Testis (tissue), 3 donors: ENCODE results near the gene DDX18. TPM values are rescaled to one million over a fixed set of nuclear protein-coding genes. Genes with fewer than 3 reads are reported as not detected.

Source experiments
- DNase-seq: peaks from one replicate; pipeline ENCODE4 v3.0.0-alpha.2; 2019
- H3K27ac ChIP-seq, 2 donors: fragments of 200-600 bp; sonication (generic); one replicate each; pipeline ENCODE4 v1.5.1; 2019
- H3K27me3 ChIP-seq: fragments of 200-600 bp; sonication (generic); one replicate; pipeline ENCODE4 v1.5.1; 2019
- H3K36me3 ChIP-seq: fragments of 200-600 bp; sonication (generic); one replicate; pipeline ENCODE4 v1.5.1; 2017; ENCODE audit warnings: low read depth; ENCODE audit errors: missing control alignments
- H3K4me1 ChIP-seq: fragments of 200-600 bp; sonication (generic); one replicate; pipeline ENCODE4 v1.5.1; 2019
- H3K4me3 ChIP-seq, 2 donors: fragments of 200-600 bp; sonication (generic); one replicate each; pipeline ENCODE4 v1.5.1; 2017 to 2019
- H3K9me3 ChIP-seq: fragments of 200-600 bp; sonication (generic); one replicate; pipeline ENCODE4 v1.5.1; 2017
- CTCF ChIP-seq, 3 experiments: fragments of 450-650 bp in 2 of 3; fragments of 200-600 bp in 1 of 3; sonication (generic) in 1 of 3; IDR thresholded peaks; one replicate each; pipeline ENCODE4 v1.5.1; 2016 to 2019; ENCODE audit warnings: antibody characterized with exemption in 3 of 3, mild to moderate bottlenecking in 2 of 3, moderate library complexity in 1 of 3
- POLR2A ChIP-seq: fragments of 450-650 bp; IDR thresholded peaks from one replicate; pipeline ENCODE4 v1.6.1; 2017; ENCODE audit warnings: antibody characterized with exemption, mild to moderate bottlenecking, moderate library complexity
- whole genome bisulfite sequencing, 2 donors: methylation state at CpG; one replicate each; pipeline ENCODE4 v1.1.5; 2018; 5-methylcytosine and 5-hydroxymethylcytosine counted together
- intact Hi-C: fragments of 100-400 bp; cut with DNase I; formaldehyde crosslinking; loops from one replicate; pipeline ENCODE4 v1.15.1; 2023; ENCODE audit warnings: low total_unique reads
- polyA plus RNA-seq: library from polyadenylated mRNA; stranded (reverse); fragments of 350-450 nt; fragmentation: Illumina TruSeq; extraction: RNeasy Lipid Tissue Mini Kit (QIAGEN cat#74804); gene quantifications from one replicate; pipeline ENCODE4 v1.2.3, GENCODE V29; 2014; ENCODE audit warnings: low read depth, low replicate concordance; ENCODE audit not compliant: insufficient read depth
- total RNA-seq, 2 donors: library from RNA; depleted of rRNA; stranded (reverse); fragments of >200 nt; gene quantifications; one replicate each; pipeline ENCODE4 v1.2.3, GENCODE V29; 2016

DDX18 gene
- total and polyA plus RNA-seq, 3 donors from 2014 or later, result 31.1 to 62.4 (median 50.3) TPM

- Histone ChIP-seq H3K27me3 (no peaks in the 10 kb centered on the region), H3K9me3 (no peaks in the 10 kb centered on the region)
- WGBS, 2 donors, result 81 to 90% methylated on average over 2 of the region's 2 CpGs
These were observed 38.8 kb downstream of the DDX18 start for GRCh38 chr2:117853316-117853715.

GRCh38 chr2:117853873-117854272, 39.4 kb downstream of the DDX18 start:
- WGBS, 2 donors, result 87 to 88% methylated on average over 8 of the region's 8 CpGs
- no peak for DNase-seq
- intact Hi-C loops, result no loop called here

More at GRCh38 chr2:117853316-117853715, 38.8 kb downstream of the DDX18 start:
- Histone ChIP-seq H3K4me1 (no peaks in the 10 kb centered on the region), H3K4me3 (no peak overlapping the region), H3K27ac (no peak overlapping the region), H3K36me3 (no peaks in the 10 kb centered on the region)
- intact Hi-C loops, result no loop called here
- DNase-seq, result no peak
- no peak for TF ChIP-seq CTCF (IDR thresholded peaks at IDR 0.05)
- TF ChIP-seq POLR2A, result no peak

GRCh38 chr2:117854610-117855009, 40.1 kb downstream of the DDX18 start:
- Histone ChIP-seq H3K4me1 (no peaks in the 10 kb centered on the region), H3K4me3 (no peak overlapping the region), H3K27me3 (no peaks in the 10 kb centered on the region), H3K36me3 (no peaks in the 10 kb centered on the region), H3K9me3 (no peaks in the 10 kb centered on the region), H3K27ac (no peak overlapping the region)
- 87 to 90% methylated on average over 6 of the region's 6 CpGs for WGBS, 2 donors
- no peak for DNase-seq
- intact Hi-C loops, result no loop called here
- TF ChIP-seq CTCF (IDR thresholded peaks at IDR 0.05), result no peak
- no peak for TF ChIP-seq POLR2A

More at GRCh38 chr2:117853873-117854272, 39.4 kb downstream of the DDX18 start:
- H3K27ac ChIP-seq, result no peak overlapping the region
- no peaks in the 10 kb centered on the region for H3K4me1 ChIP-seq
- TF ChIP-seq CTCF (IDR thresholded peaks at IDR 0.05) (no peak), POLR2A (no peak)
- H3K4me3 ChIP-seq, result no peak overlapping the region
- no peaks in the 10 kb centered on the region for H3K36me3 ChIP-seq
- H3K9me3 ChIP-seq, result no peaks in the 10 kb centered on the region
- no peaks in the 10 kb centered on the region for H3K27me3 ChIP-seq

GRCh38 chr2:117855886-117856285, 41.4 kb downstream of the DDX18 start:
- TF ChIP-seq CTCF (IDR thresholded peaks at IDR 0.05) (no peak), POLR2A (no peak)
- no peak overlapping the region for H3K4me3 ChIP-seq
- no peak for DNase-seq
- H3K27me3 ChIP-seq, result no peaks in the 10 kb centered on the region
- intact Hi-C loops, result no loop called here
- H3K9me3 ChIP-seq, result no peaks in the 10 kb centered on the region
- H3K27ac ChIP-seq, result no peak overlapping the region
- no peaks in the 10 kb centered on the region for H3K4me1 ChIP-seq
- WGBS, 2 donors, result 78 to 79% methylated on average over 3 of the region's 3 CpGs
- no peaks in the 10 kb centered on the region for H3K36me3 ChIP-seq

GRCh38 chr2:117856415-117857210, 42.1 kb downstream of the DDX18 start:
- H3K36me3 ChIP-seq, result no peaks in the 10 kb centered on the region
- no peaks in the 10 kb centered on the region for H3K9me3 ChIP-seq
- no peak overlapping the region for H3K27ac ChIP-seq
- WGBS, 2 donors, result 50 to 57% methylated on average over 4 of the region's 4 CpGs
- intact Hi-C loops, result no loop called here
- no peak for DNase-seq
- TF ChIP-seq CTCF (IDR thresholded peaks at IDR 0.05), result no peak
- no peak for TF ChIP-seq POLR2A
- H3K4me3 ChIP-seq, result no peak overlapping the region
- H3K27me3 ChIP-seq, result no peaks in the 10 kb centered on the region
- H3K4me1 ChIP-seq, result no peaks in the 10 kb centered on the region
